Prostate gland (tissue), 2 donors: ENCODE measurements around the gene RGS14. TPM values are rescaled to one million over a fixed set of nuclear protein-coding genes. Genes with fewer than 3 reads are reported as not detected.
A peak's percentile ranks its signal among the peaks of the same experiment; 100 is the strongest.

ENCODE experiments used
- DNase-seq: peaks from one replicate; pipeline ENCODE4 v3.0.0-alpha.2; 2019; ENCODE audit warnings: low spot score
- H3K27ac ChIP-seq, 2 donors: fragments of 200-600 bp; sonication (generic); 2 replicates each; pipeline ENCODE4 v1.5.1; 2017 to 2019
- H3K27me3 ChIP-seq: fragments of 200-600 bp; sonication (generic); replicated peaks from 2 replicates; pipeline ENCODE4 v1.5.1; 2019; ENCODE audit not compliant: insufficient read depth
- H3K36me3 ChIP-seq, 2 donors: fragments of 200-600 bp; sonication (generic); 1 replicate in 1 of 2; 2 replicates in 1 of 2; pipeline versions ENCODE4 v1.5.1 to v1.8.1; 2017 to 2019
- H3K4me1 ChIP-seq: fragments of 200-600 bp; sonication (generic); replicated peaks from 2 replicates; pipeline ENCODE4 v1.5.1; 2019
- H3K4me3 ChIP-seq, 2 donors: fragments of 200-600 bp; sonication (generic); 2 replicates each; pipeline ENCODE4 v1.5.1; 2017 to 2019
- H3K9me3 ChIP-seq: fragments of 200-600 bp; sonication (generic); 2 replicates; pipeline ENCODE4 v1.5.1; 2017
- CTCF ChIP-seq, 4 experiments: fragments of 200-600 bp in 2 of 4; fragments of 450-650 bp in 2 of 4; sonication (generic) in 2 of 4; IDR thresholded peaks; 1 replicate in 3 of 4; 2 replicates in 1 of 4; pipeline ENCODE4 v1.5.1; 2016 to 2019; ENCODE audit warnings: antibody characterized with exemption in 4 of 4, mild to moderate bottlenecking in 2 of 4, moderate library complexity in 2 of 4
- POLR2A ChIP-seq: fragments of 450-650 bp; IDR thresholded peaks from one replicate; pipeline ENCODE4 v1.6.1; 2016; ENCODE audit warnings: antibody characterized with exemption, mild to moderate bottlenecking
- POLR2AphosphoS5 ChIP-seq: sonication (generic); formaldehyde crosslinking; IDR thresholded peaks from one replicate; pipeline ENCODE4 v1.6.1; 2017; ENCODE audit warnings: antibody characterized with exemption
- WGBS: methylation state at CpG from one replicate; pipeline ENCODE4 v1.1.5; 2018; 5-methylcytosine and 5-hydroxymethylcytosine counted together
- intact Hi-C: fragments of 100-400 bp; cut with DNase I; formaldehyde crosslinking; loops from one replicate; pipeline ENCODE4 v1.14.2; 2022
- total RNA-seq, 2 donors: library from RNA; depleted of rRNA; stranded (reverse); fragments of >200 nt; gene quantifications; one replicate each; pipeline ENCODE4 v1.1.0, GENCODE V29; 2016

RGS14 gene
- total RNA-seq, 2 donors from 2014 or later, result 13.3 to 24.2 TPM

GRCh38 chr5:177351392-177352329 is 6.1 kb upstream of the RGS14 start, which contains the start of gene LMAN2:
LMAN2 (minus strand) TSS chr5:177351668; CDS start chr5:177351647, 21 bp downstream.
- Histone ChIP-seq H3K9me3 (no peaks in the 10 kb centered on the region), H3K27me3 (no peaks in the 10 kb centered on the region), H3K36me3 (no peaks in the 10 kb centered on the region), H3K27ac (peak within 1 kb of the TSS; percentile 89 to 90), H3K4me1 (peaks cover 16% of the 10 kb centered on the region), H3K4me3 (peak within 1 kb of the TSS; percentile 82 to 83)
- WGBS, result 6% methylated on average over 55 of the region's 55 CpGs
- intact Hi-C loops, result no loop called here
- peak; percentile 90 for TF ChIP-seq POLR2AphosphoS5
- no peak for TF ChIP-seq POLR2A
- peak; percentile 94 for DNase-seq

- Histone ChIP-seq H3K27ac (no peak overlapping the region), H3K9me3 (no peaks in the 10 kb centered on the region), H3K27me3 (no peaks in the 10 kb centered on the region), H3K4me1 (peaks cover 16% of the 10 kb centered on the region), H3K4me3 (no peak overlapping the region), H3K36me3 (no peaks in the 10 kb centered on the region)
- intact Hi-C loops, result no loop called here
- no peak for TF ChIP-seq POLR2AphosphoS5
- TF ChIP-seq CTCF (IDR thresholded peaks at IDR 0.05), result no peak
- TF ChIP-seq POLR2A, result no peak
- 71% methylated on average over 5 of the region's 5 CpGs for WGBS
- DNase-seq, result no peak
Observed at GRCh38 chr5:177353093-177353492, 4.6 kb upstream of the RGS14 start.

- Histone ChIP-seq H3K4me1 (peaks cover 12% of the 10 kb centered on the region), H3K36me3 (no peaks in the 10 kb centered on the region), H3K4me3 (no peak overlapping the region), H3K9me3 (no peaks in the 10 kb centered on the region), H3K27ac (no peak overlapping the region), H3K27me3 (no peaks in the 10 kb centered on the region)
- TF ChIP-seq CTCF (IDR thresholded peaks at IDR 0.05) (no peak), POLR2A (no peak), POLR2AphosphoS5 (no peak)
- no peak for DNase-seq
- intact Hi-C loops, result no loop called here
- WGBS, result 92% methylated on average over 3 of the region's 3 CpGs
Observed at GRCh38 chr5:177354256-177354655, 3.5 kb upstream of the RGS14 start.

- Histone ChIP-seq H3K27ac (no peak overlapping the region), H3K36me3 (no peaks in the 10 kb centered on the region), H3K4me3 (no peak overlapping the region), H3K9me3 (no peaks in the 10 kb centered on the region), H3K27me3 (no peaks in the 10 kb centered on the region), H3K4me1 (peaks cover 9% of the 10 kb centered on the region)
- intact Hi-C loops, result loop anchor here (5.0 kb wide), 1 partner anchor 42 kb away; the partner anchor contains the start of gene MXD3
- WGBS, result 68% methylated on average over 3 of the region's 3 CpGs
- TF ChIP-seq POLR2AphosphoS5 (no peak), POLR2A (no peak), CTCF (IDR thresholded peaks at IDR 0.05) (no peak)
- no peak for DNase-seq
Observed at GRCh38 chr5:177354711-177355110, 3.0 kb upstream of the RGS14 start.

- no peaks in the 10 kb centered on the region for H3K27me3 ChIP-seq
- H3K27ac ChIP-seq, result no peak overlapping the region
- no peak for DNase-seq
- peaks cover 4% of the 10 kb centered on the region for H3K4me1 ChIP-seq
- H3K4me3 ChIP-seq, result no peak overlapping the region
- intact Hi-C loops, result loop anchor here (5.0 kb wide), 1 partner anchor 43 kb away; the partner anchor contains the start of gene MXD3
- H3K36me3 ChIP-seq, result no peaks in the 10 kb centered on the region
- H3K9me3 ChIP-seq, result no peaks in the 10 kb centered on the region
- TF ChIP-seq POLR2A (no peak), POLR2AphosphoS5 (no peak), CTCF (IDR thresholded peaks at IDR 0.05) (no peak)
- 67% methylated on average over 1 of the region's 1 CpG for WGBS
Observed at GRCh38 chr5:177355162-177355867, 2.4 kb upstream of the RGS14 start.
